GM23338 (cell line): ENCODE results near the gene ADSL. TPM values are rescaled to one million over a fixed set of nuclear protein-coding genes. Genes with fewer than 3 reads are reported as not detected.

Experiments
- ATAC-seq: fragments of 200-7000 bp; cut with Tn5 transposase; 3 replicates; pipeline ENCODE4 v1.9.1; 2020
- DNase-seq: peaks from one replicate; pipeline ENCODE4 v3.0.0-alpha.2; 2015; ENCODE audit warnings: low spot score
- H2AFZ ChIP-seq: fragments of 200-600 bp; sonication (generic); 2 replicates; pipeline ENCODE4 v1.8.0; 2016; ENCODE audit warnings: antibody characterized with exemption, mild to moderate bottlenecking, moderate library complexity
- H3F3A ChIP-seq: fragments of 200-600 bp; sonication (generic); replicated peaks from 2 replicates; pipeline ENCODE4 v1.8.0; 2017; ENCODE audit warnings: antibody characterized with exemption, mixed run types, low read depth
- H3K27ac ChIP-seq: fragments of 200-600 bp; sonication (generic); 2 replicates; pipeline ENCODE4 v1.6.1; 2016; ENCODE audit warnings: low read depth
- H3K27me3 ChIP-seq: fragments of 200-600 bp; sonication (generic); 2 replicates; pipeline ENCODE4 v1.8.0; 2016; ENCODE audit warnings: mild to moderate bottlenecking, mixed run types, moderate library complexity; ENCODE audit not compliant: insufficient read depth
- H3K36me3 ChIP-seq: fragments of 200-600 bp; sonication (generic); 2 replicates; pipeline ENCODE4 v1.8.0; 2016; ENCODE audit warnings: mild to moderate bottlenecking; ENCODE audit not compliant: insufficient read depth
- H3K4me1 ChIP-seq: fragments of 200-600 bp; sonication (generic); 2 replicates; pipeline ENCODE4 v1.8.0; 2016; ENCODE audit warnings: mild to moderate bottlenecking, moderate library complexity; ENCODE audit not compliant: insufficient read depth
- H3K4me2 ChIP-seq: fragments of 200-600 bp; sonication (generic); 2 replicates; pipeline ENCODE4 v1.7.1; 2017; ENCODE audit warnings: mixed run types
- H3K4me3 ChIP-seq: fragments of 200-600 bp; sonication (generic); 2 replicates; pipeline ENCODE4 v1.6.1; 2016; ENCODE audit warnings: mixed run types
- H3K79me2 ChIP-seq: fragments of 200-600 bp; sonication (generic); replicated peaks from 2 replicates; pipeline ENCODE4 v1.8.0; 2017; ENCODE audit warnings: mild to moderate bottlenecking; ENCODE audit not compliant: insufficient read depth
- H3K9me2 ChIP-seq: fragments of 200-600 bp; sonication (generic); 2 replicates; pipeline ENCODE4 v1.8.0; 2017; ENCODE audit not compliant: insufficient read depth
- H4K20me1 ChIP-seq: fragments of 200-600 bp; sonication (generic); replicated peaks from 2 replicates; pipeline ENCODE4 v1.8.0; 2017; ENCODE audit warnings: mild to moderate bottlenecking; ENCODE audit not compliant: insufficient read depth
- H3K27ac Mint-ChIP-seq: 2 replicates; pipeline ENCODE4 v1.8.0; 2020; ENCODE audit warnings: inconsistent platforms, mild to moderate bottlenecking, moderate library complexity, mixed read lengths
- H3K27me3 Mint-ChIP-seq: 3 replicates; pipeline ENCODE4 v1.8.0; 2022; ENCODE audit warnings: low read depth, mild to moderate bottlenecking, moderate library complexity, mixed read lengths, inconsistent platforms; ENCODE audit not compliant: insufficient read depth, poor library complexity
- H3K36me3 Mint-ChIP-seq: 3 replicates; pipeline ENCODE4 v1.8.0; 2021; ENCODE audit warnings: low read depth, mild to moderate bottlenecking, inconsistent platforms, moderate library complexity, mixed read lengths
- H3K4me1 Mint-ChIP-seq: 3 replicates; pipeline ENCODE4 v1.8.0; 2020; ENCODE audit warnings: mild to moderate bottlenecking, inconsistent platforms, mixed read lengths
- H3K4me3 Mint-ChIP-seq: 3 replicates; pipeline ENCODE4 v1.8.0; 2021; ENCODE audit warnings: moderate library complexity, mild to moderate bottlenecking, inconsistent platforms, mixed read lengths
- H3K9me3 Mint-ChIP-seq: 3 replicates; pipeline ENCODE4 v1.8.0; 2020; ENCODE audit warnings: moderate library complexity, mild to moderate bottlenecking, inconsistent platforms, mixed read lengths
- CREB1 ChIP-seq: fragments of 250-450 bp; sonication (Bioruptor Pico); IDR thresholded peaks from 2 replicates; pipeline ENCODE4 v1.5.0; 2020; ENCODE audit warnings: low read depth, mild to moderate bottlenecking, moderate library complexity
- ETS1 ChIP-seq: IDR thresholded peaks from 2 replicates; pipeline ENCODE4 v1.6.1; 2016; ENCODE audit warnings: antibody characterized with exemption
- EZH2 ChIP-seq: fragments of 200-600 bp; sonication (generic); IDR thresholded peaks from one replicate; pipeline ENCODE4 v1.8.0; 2017; ENCODE audit warnings: antibody characterized with exemption, mild to moderate bottlenecking, low read depth; ENCODE audit not compliant: unreplicated experiment
- POLR2AphosphoS5 ChIP-seq: IDR thresholded peaks from 2 replicates; pipeline ENCODE4 v1.6.1; 2016; ENCODE audit warnings: antibody characterized with exemption, low read depth
- REST ChIP-seq: IDR thresholded peaks from one replicate; pipeline ENCODE4 v1.6.1; 2018; ENCODE audit warnings: antibody characterized with exemption; ENCODE audit not compliant: unreplicated experiment
- ZNF462 ChIP-seq: fragments of 250-450 bp; sonication (Bioruptor Pico); IDR thresholded peaks from 2 replicates; pipeline ENCODE4 v1.5.0; 2020; ENCODE audit warnings: mild to moderate bottlenecking, moderate library complexity
- polyA plus RNA-seq: library from polyadenylated mRNA; unstranded; fragments of >200 nt; fragmentation: Nextera tagmentation; extraction: Ambion mirVana; gene quantifications from 2 replicates; pipeline ENCODE4 v1.2.1, GENCODE V29; 2016
- total RNA-seq: library from RNA; depleted of rRNA; stranded (reverse); fragments of >200 nt; shearing (Covaris generic); gene quantifications from 2 replicates; pipeline ENCODE4 v1.2.3, GENCODE V29; 2014

The ADSL gene
- total and polyA plus RNA-seq, 2 experiments from 2014 or later = 120 to 232 TPM

GRCh38 chr22:40432157-40432556 is 85.9 kb downstream of the ADSL start:
- Histone ChIP-seq H3K36me3 (no peaks in the 10 kb centered on the region; the same call in 1 of the 2 replicates), H4K20me1 (no peaks in the 10 kb centered on the region), H2AFZ (no peak overlapping the region), H3F3A (0 out of 2 replicates have a peak, but pooled peaks cover 3% of the 10 kb centered on the region), H3K9me2 (no peaks in the 10 kb centered on the region), H3K4me2 (no peak overlapping the region), H3K4me1 (no peaks in the 10 kb centered on the region), H3K27ac (no peak overlapping the region), H3K27me3 (no peaks in the 10 kb centered on the region), H3K79me2 (0 out of 2 replicates have a peak, but pooled peaks cover 3% of the 10 kb centered on the region), H3K4me3 (no peak overlapping the region)
- H3K9me3 Mint-ChIP-seq = no peaks in the 10 kb centered on the region
- TF ChIP-seq EZH2 (no peak), ETS1 (no peak), POLR2AphosphoS5 (no peak), ZNF462 (CRISPR knock-in tag) (no peak), CREB1 (CRISPR knock-in tag) (no peak), REST (no peak)
- H3K4me1 Mint-ChIP-seq = peaks cover 6% of the 10 kb centered on the region; the same call in 2 of the 3 replicates
- no peak overlapping the region for H3K4me3 Mint-ChIP-seq
- H3K27me3 Mint-ChIP-seq = peaks cover 2% of the 10 kb centered on the region
- DNase-seq = no peak
- H3K27ac Mint-ChIP-seq = no peak overlapping the region
- ATAC-seq = no peak
- H3K36me3 Mint-ChIP-seq = peaks cover 16% of the 10 kb centered on the region; the same call in 2 of the 3 replicates
